A549 treated with AZD9567 at 1 μM for 4 hours (cell line): Measurements from ENCODE around the gene CYB561D1. TPM values are rescaled to one million over a fixed set of nuclear protein-coding genes. Genes with fewer than 3 reads are reported as not detected.

Experiments
- total RNA-seq: library from RNA; stranded (reverse); fragments of 200-300 nt; extraction: Qiagen RNA extraction; gene quantifications from 5 replicates; pipeline ENCODE4 v1.2.3, GENCODE V29; 2022; ENCODE audit not compliant: insufficient read depth

The CYB561D1 gene
- 4.3 to 7.6 TPM (median 4.9 TPM) in 5 replicates for total RNA-seq

GRCh38 chr1:109493805-109494539 is at the start of gene CYB561D1:
Gene CYB561D1, plus strand, starts transcription at chr1:109494094. Its CDS starts 46 bp downstream, at chr1:109494140.

GRCh38 chr1:109466452-109467300 is 27.2 kb upstream of the CYB561D1 start, which contains the start of gene SYPL2:
Gene SYPL2, plus strand, starts transcription at chr1:109466546. Its CDS starts 298 bp downstream, at chr1:109466844.

GRCh38 chr1:109483672-109484518 is 10.0 kb upstream of the CYB561D1 start, which contains the start of gene ATXN7L2:
Gene ATXN7L2, plus strand, starts transcription at chr1:109483905. Its CDS starts 49 bp downstream, at chr1:109483954.

GRCh38 chr1:109509176-109510134 is 15.6 kb downstream of the CYB561D1 start, which contains the start of gene AMIGO1:
Gene AMIGO1, minus strand, starts transcription at chr1:109509727. Its CDS starts 815 bp downstream, at chr1:109508912.

GRCh38 chr1:109539676-109540075 is 45.8 kb downstream of the CYB561D1 start, which contains the start of gene GPR61:
Gene GPR61, plus strand, starts transcription at chr1:109539872. Its CDS starts 3,151 bp downstream, at chr1:109543023.

GRCh38 chr1:109548321-109549267 is 54.7 kb downstream of the CYB561D1 start, which contains the start of gene GNAI3:
Gene GNAI3, plus strand, starts transcription at chr1:109548615. Its CDS starts 106 bp downstream, at chr1:109548721.

Other genes with a start within 250 kb of the CYB561D1 start
- 4.2 to 5.2 TPM (median 4.6 TPM) in 5 replicates for gene CELSR2, start 244.6 kb upstream of the CYB561D1 start, total RNA-seq
- 14.7 to 23.9 TPM (median 22.7 TPM) in 5 replicates for gene PSRC1, start 210.9 kb upstream of the CYB561D1 start, total RNA-seq
- gene MYBPHL, start 187.1 kb upstream of the CYB561D1 start, total RNA-seq: not detected in 5 replicates
- gene SORT1, start 96.2 kb upstream of the CYB561D1 start, total RNA-seq: 3.4 to 8.7 TPM (median 3.5 TPM) in 5 replicates
- 103 to 152 TPM (median 110 TPM) in 5 replicates for gene PSMA5, start 67.6 kb upstream of the CYB561D1 start, total RNA-seq
- 0.07 to 0.19 TPM (median 0.10 TPM) in 4 of 5 replicates, not detected in the other for gene SYPL2, start 27.5 kb upstream of the CYB561D1 start, total RNA-seq
- 1.7 to 2.4 TPM (median 2.2 TPM) in 5 replicates for gene ATXN7L2, start 10.2 kb upstream of the CYB561D1 start, total RNA-seq
- gene AMIGO1, start 15.6 kb downstream of the CYB561D1 start, total RNA-seq: 1.0 to 1.5 TPM (median 1.1 TPM) in 5 replicates
- gene GPR61, start 45.8 kb downstream of the CYB561D1 start, total RNA-seq: not detected in 5 replicates
- gene GNAI3, start 54.5 kb downstream of the CYB561D1 start, total RNA-seq: 4.7 to 7.1 TPM (median 5.4 TPM) in 5 replicates
- 0.15 TPM in 1 of 5 replicates, not detected in the others for gene GNAT2, start 125.5 kb downstream of the CYB561D1 start, total RNA-seq
- 15.4 to 25.4 TPM (median 22.5 TPM) in 5 replicates for gene AMPD2, start 125.7 kb downstream of the CYB561D1 start, total RNA-seq
- gene GSTM4, start 162.0 kb downstream of the CYB561D1 start, total RNA-seq: 9.1 to 15.8 TPM (median 9.5 TPM) in 5 replicates
- gene GSTM2, start 174.0 kb downstream of the CYB561D1 start, total RNA-seq: 3.3 to 4.9 TPM (median 3.8 TPM) in 5 replicates
- not detected in 5 replicates for gene GSTM1, start 193.7 kb downstream of the CYB561D1 start, total RNA-seq
- gene GSTM5, start 218.2 kb downstream of the CYB561D1 start, total RNA-seq: not detected in 5 replicates
- 23.3 to 36.3 TPM (median 24.1 TPM) in 5 replicates for gene GSTM3, start 246.9 kb downstream of the CYB561D1 start, total RNA-seq